T1000 (cell line): Measurements from ENCODE around the gene PARD3.

ENCODE experiments used
- DNase-seq: peaks from one replicate; lab custom pipeline; 2025; ENCODE audit warnings: mixed read lengths; lab: John Stamatoyannopoulos, UW

The PARD3 gene

DNA sequence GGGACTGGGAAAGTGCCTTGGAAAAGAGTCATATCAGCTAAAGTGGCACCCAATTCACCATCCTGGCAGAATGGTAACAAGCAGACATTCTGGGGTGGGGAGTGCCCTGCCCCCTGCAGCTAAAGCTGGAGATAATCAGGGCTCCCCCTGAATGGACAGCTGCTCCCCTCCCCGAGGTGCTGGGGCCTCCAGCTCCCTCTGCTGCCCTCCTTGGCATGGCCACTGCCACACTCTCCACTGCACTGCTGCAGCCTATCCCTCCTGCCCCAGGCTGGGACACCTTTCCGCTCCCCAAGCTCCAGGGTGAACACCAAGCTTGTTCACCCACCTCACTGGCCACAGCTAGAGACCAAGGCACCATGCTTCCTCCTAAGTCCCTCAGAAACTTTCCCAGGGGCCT is 9.8 kb upstream of the PARD3 start:
- DNase-seq: no peak

DNA sequence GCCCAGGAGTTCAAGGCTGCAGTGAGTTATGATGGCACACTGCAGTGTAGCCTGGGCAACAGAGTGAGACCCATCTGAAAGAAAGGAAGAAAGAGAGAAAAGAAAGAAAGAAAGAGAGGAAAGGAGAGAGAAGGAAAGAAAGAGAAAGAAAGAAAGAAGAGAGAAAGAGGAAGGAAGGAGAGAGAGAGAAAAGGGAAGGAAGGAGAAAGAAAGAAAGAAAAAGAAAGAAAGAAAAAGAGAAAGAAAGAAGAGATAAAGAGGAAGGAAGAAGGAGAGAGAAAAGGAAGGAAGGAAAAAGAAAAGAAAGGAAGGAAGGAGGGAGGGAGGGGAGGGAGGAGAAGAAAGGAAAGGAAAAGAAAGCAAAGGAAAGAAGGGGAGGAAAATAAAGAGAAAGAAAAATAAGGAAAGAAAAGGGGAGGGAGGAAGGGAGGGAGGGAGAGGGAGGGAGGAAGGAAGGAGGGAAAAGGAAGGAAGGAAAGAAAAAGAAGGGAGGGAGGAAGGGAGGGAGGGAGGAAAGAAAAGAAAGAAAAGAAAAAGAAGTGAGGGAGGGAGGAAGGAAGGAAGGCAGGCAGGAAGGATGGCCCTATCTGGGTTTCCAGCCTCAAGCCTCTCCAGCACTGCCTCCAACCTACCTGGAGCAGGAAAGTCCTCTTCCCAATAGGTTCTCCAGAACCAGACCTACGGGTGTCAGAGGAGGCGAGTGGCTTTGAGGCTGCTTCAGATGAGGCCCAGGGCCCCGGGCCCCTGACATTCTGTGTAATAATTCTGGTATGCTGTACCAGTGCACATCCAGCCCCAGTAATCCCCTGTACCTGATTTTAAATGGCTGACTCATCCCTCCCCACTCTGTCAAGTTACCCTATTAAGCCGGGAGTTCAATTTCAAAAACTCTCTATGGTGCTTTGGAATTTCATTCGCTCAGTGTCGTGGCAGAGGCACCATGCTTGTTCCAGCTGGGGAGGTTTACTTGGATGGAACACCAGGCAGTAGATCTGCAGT is 6.8 kb upstream of the PARD3 start:
- DNase-seq: no peak

DNA sequence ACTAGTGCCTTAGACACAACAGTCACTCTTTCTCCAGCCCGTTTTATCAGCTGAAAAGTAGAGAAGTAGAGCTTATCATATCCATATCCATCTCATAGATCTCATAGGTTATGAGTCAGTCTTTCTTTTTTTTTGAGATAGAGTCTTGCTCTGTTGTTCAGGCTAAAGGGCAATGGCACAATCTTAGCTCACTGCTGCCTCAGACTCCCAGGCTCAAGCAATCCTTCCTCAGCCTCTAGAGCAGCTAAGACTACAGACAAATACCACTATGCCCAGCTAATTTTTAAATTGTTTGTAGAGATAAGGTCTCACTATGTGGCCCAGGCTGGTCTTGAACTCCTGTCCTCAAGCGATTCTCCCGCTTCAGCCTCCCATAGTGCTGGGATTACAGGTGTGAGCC is 2.5 kb upstream of the PARD3 start:
- DNase-seq: no peak

DNA sequence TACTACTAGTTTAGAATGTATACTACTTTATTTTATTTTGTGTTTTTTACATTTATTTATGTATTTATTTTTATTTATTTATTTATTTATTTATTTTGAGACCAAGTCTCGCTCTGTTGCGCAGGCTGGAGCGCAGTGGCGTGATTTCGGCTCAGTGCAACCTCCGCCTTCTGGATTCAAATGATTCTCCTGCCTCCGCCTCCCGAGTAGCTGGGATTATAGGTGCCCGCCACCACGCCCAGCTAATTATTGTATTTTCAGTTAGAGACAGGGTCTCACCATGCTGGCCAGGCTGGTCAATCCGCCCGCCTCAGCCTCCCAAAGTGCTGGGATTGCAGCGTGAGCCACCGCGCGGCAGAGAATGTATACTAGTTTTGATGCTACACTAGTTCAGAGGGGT is 2.0 kb upstream of the PARD3 start:
- no peak for DNase-seq

DNA sequence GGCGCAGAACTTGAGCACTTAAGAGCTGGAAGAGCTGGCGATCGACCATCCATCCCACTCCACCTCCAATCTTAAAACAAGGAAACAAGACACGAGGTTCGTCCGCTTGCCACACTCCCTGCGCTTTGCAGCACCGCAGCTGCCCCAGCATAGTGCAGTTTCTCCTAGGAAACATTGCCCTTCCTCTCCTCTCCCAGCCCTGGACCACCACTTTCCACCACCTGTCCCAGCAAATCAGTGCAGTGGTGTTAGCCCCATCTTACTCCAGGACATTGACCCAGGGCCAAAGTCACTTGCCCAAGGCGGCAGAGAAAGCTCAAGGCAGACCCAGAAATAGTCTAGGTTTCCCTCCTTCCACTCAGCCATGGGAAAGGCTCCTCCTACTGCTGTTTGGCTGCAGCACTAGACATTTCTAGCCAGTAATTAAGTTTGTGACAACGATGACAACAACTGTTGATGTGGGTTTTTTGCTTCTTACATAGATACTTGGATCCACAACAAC is 1.5 kb upstream of the PARD3 start:
- no peak for DNase-seq

DNA sequence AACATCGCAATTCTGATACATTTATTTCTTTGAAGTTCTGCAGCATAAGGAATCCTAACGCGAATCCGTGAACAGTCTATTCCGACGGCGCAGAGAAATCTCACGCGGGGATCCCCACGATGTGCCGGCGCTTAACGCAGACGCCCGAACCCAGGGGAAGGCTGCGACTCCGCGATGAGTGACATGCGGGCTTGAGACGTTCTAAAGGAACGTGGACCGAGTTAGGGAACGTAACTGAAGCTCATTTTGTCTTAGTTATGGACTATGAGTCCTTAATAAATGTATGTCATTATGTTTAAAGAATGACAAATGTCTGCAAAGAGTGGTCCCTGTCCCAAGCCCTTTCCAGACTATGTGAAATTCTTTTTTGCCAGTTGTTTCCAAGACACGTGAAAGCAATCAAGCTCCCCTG is 995 bp upstream of the PARD3 start:
- DNase-seq: no peak

DNA sequence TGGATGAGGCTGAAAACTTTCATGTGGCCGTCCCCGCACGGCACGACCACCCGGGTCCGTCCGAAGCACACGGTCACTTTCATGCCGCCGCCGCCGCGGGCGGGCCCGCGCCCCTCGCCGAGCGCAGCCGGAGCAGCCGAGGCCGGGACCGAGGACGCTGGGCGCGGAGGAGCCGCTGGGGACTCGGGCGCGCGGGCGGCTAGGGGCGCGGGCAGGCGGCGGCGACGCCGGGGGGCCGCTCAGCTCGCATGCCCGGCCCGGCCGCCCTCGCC is 247 bp downstream of the PARD3 start:
- no peak for DNase-seq

DNA sequence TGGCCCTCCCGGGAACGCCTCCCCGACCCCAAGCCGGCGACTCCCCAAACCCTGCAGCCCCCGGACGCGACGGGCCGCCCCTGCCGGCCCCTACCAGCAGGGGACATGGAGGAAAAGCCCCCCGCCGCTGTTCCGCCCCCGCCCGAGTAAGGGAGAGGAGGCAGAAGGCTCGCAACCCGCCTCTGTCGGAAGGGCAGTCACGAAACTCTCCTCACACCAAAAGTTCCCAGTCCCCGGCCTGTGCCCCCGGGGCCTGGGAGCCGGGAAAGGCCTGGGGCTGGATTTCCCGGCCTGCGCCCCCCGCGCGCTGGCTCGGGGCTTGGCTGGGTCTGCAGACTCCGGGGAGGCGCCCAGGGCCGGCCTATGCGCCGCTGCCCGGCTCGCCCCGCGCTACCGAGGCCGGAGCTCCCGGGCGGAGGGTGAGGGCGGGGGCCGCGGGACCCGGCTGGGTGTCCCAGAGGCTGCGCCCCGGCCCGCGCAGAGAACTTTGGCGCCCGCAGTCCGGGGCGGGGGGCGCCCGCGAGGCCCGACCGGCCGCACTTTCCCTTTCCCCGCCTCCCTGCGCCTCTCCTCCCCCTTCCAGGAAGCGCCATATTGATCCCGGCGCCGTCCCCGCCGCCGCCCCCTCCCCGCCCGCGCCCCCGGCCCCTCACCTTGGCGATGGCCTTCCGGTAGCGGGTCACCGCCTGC is 728 bp downstream of the PARD3 start:
- no peak for DNase-seq

DNA sequence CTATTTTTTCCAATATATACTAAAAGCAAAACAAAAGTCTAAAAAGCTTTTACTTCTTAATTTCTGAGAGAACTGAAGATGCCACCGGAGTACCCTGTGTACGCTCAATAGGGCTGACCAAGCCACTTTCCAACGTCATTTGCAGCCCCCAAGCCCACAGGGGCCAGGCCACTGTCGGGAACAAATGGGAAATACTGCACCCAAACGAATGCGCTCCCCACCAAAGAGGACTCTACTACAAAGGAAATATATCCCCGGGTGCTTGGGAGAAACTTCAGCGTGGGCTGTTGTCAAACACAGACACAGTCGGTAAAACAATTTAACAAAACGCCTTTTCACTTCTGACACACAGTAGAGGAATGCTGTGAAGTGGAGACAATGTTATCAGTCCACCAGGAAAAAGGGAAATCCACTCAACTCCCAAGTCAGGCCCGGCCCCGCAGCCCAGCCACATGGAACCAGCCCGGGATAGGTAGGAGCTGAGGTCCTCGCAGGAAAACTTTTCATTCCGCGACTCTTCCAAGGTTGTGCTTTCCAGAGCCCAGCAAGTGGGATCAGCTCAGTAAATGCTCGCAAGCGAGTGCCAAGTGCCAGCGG is 1.4 kb downstream of the PARD3 start:
- DNase-seq: no peak

DNA sequence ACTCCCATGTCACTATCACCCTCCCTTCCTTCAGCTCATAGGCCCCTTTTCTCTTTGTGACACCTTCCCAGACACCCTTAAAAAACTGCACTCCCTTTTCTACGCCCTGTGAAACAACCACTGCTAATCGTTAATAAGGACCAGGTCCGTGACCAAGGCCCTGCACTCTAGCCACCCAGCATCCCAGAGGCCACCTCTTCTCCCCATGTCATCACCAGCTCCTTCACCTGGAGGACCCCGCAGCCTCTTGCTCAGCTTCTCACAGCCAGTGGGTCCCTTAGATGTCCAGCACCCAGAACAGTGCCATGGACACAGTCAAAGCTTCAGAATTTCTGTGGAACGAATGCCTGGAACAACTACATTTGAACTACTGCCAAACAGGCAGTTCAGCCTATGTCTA is 2.3 kb downstream of the PARD3 start:
- DNase-seq: no peak

DNA sequence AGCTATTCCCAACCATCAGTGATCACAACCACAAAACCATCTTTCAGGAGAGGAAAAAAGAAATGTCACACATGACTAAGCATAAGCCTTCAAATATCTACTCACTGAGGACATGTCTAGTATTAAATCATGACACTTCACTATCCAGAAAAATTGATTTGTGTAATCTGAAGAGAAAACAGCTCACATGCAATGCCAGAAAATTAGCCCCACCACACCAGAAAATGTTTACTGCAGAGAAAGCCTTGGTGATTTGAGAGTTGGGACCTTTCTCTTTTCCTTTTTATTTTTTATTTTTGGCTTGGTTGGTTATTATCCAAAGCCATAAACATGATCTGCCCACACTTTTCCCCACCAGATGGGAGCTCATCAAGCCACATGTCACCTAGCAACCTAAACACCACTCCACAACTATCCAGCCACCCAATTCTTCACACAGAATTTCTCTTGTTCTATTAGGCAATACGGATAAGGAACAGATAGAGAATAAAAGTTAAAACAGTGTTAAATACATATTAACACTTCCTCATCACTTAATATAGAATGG is 3.1 kb downstream of the PARD3 start:
- DNase-seq: no peak

DNA sequence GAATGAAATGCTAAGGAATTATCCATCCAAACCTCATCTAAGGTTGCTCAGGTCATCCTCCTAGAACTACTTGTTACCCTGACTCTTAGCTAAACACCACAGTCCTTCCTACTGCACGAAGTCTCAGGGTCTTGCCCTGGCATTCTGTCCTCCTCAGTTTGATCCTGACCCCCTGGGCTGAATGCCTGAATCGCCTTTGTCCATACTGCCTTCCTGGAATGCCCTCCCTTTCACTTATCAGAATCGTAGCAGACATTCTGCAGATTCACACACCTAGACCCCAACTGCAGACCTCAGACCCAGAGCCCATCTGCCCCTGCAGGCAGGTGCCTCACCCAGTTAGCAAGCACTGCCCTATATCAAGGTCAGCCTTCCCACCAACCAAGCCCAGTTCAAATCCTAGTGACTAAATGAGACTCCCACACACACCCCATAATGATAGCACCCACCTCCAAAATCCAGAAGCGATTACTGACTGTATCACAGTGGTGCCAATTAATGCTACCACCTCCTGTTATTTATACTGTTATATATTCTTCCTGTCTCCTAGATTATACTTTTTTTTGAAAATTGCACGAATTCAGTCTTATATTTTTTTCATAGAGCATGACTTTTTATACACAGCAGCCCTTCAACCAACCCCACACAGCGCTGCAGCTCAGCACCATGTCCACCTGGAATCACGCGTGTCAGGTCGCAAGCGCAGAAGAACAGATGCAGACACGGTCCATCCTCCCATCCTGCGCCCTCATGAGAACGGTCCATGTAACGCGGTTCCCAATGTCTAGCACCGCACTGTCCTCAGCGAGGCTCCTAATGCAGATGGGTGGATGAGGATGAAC is 3.7 kb downstream of the PARD3 start:
- DNase-seq: no peak

DNA sequence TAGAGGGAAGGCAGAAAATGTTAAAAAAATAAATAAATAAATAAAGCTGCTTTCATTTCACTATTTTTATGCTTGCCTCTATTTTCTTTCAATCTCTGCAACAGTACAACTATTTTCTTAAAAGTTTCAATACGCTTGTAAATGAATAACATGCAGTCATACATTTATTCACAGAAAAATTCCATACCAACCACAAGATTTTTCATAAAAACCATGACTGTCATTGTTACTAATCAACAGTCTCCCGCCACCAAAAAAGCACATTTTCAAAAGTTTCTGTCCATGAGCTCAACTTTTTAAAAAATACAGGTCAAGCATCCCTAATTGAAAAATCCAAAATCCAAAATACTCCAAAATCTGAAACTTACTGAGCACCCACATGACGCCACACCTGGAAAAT is 5.3 kb downstream of the PARD3 start:
- DNase-seq: no peak

DNA sequence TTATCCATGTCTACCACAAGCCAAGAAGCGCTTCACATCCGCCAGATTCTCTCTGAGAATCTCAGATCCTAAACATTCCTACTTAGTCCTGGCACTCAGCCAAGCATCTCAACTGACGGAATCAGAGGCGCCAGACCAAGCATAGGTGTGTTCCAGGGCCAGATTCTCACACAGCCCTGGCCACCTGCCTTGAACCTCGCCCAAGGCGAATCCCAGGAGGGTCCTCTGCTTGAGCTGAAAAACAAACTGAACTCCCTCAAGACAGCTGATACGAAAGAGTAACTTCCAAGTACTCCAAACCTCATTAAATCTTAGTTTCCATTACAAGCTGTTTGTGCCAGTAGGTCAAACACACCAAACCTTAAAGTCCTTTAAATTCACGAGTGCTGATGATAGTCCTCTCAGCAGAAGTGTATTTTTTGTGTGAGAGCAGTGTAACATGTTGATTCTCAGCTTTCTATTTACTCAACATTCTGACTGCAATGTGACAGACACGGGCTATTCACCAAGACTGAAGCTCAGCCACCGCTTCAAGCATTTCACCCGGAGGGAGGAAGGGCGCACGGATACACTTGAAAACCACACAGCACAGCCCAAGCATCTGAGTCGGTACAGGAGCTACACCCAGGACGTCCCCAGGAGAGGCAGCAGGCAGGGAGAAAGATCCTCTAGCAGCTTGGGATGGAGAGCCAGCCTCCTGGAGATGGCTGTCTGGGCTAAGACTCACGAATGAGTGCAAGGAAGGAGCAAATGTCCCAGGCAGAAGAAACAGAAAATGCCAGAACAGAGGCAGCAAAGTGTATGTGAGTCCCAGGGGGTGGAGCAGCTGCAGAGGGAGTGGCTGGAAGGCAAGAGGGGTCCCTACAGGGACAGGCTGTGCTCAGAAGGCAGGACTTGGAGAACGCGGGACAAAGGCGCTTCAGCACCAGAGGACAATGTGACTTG is 6.0 kb downstream of the PARD3 start:
- no peak for DNase-seq

DNA sequence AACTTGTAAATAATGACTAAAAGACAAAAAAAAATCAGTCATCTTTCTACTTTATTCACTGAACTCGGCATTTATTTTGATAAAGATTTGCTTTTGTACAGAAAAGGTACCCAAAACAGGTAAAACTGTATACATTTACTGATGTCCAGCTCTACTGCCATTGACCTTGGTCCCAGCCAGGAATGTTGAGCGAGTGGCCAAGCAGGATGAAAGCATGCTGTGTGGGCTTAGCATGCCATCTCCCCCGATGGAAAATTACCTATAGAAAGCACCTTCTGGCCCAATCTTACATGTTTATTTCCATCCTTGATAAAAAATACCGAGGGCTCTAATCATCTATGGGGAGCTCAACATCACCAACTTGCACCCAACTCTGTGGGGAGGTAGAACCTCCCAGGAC is 6.8 kb downstream of the PARD3 start:
- no peak for DNase-seq

DNA sequence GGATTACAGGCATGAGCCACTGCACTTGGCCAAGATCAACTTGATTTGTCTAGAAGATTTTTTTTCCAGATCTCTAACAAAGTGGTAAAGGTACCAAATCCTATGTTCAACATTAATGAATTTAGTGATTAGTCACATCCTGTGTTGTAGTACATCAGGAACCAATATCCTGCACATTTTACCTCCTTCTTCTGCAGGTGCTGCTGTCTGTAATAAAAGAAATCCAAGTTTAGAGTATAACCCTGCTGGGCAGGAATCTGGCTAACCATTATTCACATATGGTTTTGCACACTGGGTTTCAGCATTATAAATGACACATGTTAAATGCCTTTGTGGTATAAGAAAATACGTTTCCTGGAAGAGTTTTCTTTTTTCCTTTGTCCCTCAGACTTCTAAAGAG is 10.8 kb downstream of the PARD3 start:
- DNase-seq: no peak

DNA sequence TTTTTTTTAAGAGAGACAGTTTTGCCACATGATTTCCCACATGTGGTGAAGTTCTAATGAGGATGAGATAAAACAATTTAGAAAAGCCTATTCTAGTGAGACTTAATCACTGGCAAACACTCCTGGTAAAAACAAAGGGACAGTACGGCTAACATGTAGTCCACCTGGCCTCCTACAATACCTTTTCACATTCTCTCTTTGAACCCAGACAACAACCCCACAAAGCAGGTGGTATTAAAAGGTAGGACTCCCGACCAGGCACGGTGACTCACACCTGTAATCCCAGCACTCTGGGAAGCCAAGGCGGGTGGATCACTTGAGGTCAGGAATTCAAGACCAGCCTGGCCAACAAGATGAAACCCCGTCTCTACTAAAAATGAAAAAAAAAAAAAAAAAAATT is 12.4 kb downstream of the PARD3 start:
- DNase-seq: no peak

DNA sequence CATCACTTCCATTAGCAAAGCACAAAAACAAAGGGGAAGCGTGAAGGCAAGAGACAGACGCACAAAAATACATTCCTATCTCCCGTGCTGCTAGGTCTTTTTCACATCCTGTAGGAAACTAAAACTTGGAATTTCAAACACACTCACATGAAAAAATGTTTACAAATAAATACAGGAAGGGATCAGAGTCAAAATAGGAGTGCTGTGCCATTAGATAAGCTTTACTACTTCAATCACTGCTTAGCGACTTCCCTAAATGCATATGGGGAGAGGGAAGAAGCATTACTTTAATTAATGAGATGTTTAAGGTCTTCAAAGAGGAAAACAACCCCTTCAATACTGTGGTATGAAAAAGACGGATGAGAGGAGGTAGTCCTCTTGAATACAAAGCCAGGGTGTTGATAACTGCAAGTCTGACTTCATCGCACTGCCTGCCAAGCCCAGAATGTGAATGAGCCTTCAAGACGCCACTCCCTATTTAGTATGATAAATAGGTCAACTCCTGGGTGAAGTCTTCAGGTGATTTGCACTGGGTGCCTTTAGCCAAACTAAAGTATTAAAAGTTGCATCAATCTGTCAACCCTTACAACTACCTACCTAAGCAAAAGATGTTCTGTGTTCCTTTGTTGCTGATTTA is 13.9 kb downstream of the PARD3 start:
- DNase-seq: no peak

DNA sequence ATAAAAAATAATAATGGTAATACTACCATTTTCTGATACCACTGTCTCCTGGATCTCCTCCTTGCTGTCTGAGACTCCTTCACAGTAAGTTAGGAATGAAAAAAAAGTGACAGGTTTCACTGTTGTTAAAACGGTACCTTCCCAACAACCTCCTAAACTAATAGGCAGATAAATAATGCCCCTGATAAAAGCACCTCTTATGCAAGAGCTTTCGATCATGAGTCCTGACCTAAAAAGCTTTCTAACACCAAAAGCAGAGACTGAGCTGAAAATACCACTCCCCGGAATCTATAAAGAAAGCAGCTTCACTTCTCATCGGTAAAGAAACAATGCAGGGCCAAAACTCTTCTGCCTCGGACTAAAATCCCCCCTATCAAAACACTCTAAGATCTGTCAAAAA is 14.5 kb downstream of the PARD3 start:
- DNase-seq: no peak

DNA sequence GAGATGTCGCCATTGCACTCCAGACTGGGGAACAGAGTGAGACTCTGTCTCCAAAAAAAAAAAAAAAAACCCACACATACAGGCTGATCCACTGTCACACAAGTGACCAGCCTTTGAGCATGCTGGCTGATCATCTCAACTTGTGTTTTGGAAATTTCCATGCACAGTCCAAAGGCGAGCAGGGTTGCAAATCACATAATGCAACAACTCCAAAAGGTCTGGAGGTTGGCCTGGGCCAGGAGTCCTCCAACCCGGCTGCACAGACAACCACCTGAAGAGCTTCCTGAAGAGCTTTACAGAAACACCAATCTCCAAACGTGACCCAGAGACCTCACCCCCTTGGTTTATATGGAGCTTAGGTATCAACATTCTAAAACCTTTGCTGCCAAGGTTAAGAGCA is 16.4 kb downstream of the PARD3 start:
- DNase-seq: no peak
